Anterior cingulate cortex (tissue), 58 donors: ENCODE measurements around the gene SH3GL1.

Source experiments
- DNase-seq, 58 donors: peaks; one replicate each; lab custom pipeline; 2025; lab: John Stamatoyannopoulos, UW

The SH3GL1 gene

GRCh38 chr19:4326215-4326836, 74.0 kb downstream of the SH3GL1 start:
- no peak for DNase-seq

- no peak for DNase-seq
These were observed 76.1 kb downstream of the SH3GL1 start for GRCh38 chr19:4324228-4324627.

GRCh38 chr19:4323692-4324091, 76.7 kb downstream of the SH3GL1 start:
- DNase-seq: no peak

GRCh38 chr19:4322942-4323665, 77.2 kb downstream of the SH3GL1 start:
- DNase-seq: no peak

DNA sequence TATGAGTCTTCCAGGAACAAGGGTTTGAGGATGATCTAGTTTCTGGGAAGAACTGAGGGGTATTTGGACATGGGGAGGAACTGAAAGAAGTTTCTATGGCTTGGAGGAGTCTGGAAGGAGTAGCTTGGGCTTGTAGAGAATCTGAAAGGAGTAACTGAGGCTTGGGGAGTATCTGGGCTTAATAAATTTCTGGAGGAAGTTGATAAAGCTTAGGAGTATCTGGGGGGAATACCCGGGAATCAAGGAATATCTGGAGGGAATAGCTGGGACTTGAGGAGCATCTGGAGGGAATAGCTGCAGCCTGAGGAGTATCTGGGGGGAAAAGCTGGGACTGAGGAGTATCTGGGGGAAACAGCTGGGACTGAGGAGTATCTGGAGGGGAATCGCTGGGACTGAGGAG, 79.9 kb downstream of the SH3GL1 start:
- no peak for DNase-seq

GRCh38 chr19:4319067-4319718, 81.2 kb downstream of the SH3GL1 start:
- no peak for DNase-seq

DNA sequence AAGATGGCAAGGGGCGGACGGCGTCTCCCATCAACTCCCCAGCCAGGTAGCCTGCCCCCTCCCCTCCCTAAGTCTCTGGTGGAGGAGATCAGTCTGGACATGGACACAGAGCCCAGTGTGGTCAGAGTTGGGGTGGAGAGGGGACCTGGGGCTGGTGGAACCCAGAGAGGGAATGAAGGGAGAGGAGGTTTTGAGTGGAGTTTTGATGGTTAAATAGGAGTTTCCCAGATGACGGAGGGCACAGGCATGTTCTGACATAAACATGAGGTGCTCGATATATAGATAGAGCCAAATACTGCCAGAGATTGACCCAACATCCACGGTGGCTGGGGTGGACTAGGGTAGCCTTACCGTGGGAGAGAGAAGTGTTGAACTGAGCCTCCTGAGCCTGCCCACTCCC, 81.9 kb downstream of the SH3GL1 start:
- no peak for DNase-seq

GRCh38 chr19:4316956-4317355, 83.4 kb downstream of the SH3GL1 start:
- no peak for DNase-seq

DNA sequence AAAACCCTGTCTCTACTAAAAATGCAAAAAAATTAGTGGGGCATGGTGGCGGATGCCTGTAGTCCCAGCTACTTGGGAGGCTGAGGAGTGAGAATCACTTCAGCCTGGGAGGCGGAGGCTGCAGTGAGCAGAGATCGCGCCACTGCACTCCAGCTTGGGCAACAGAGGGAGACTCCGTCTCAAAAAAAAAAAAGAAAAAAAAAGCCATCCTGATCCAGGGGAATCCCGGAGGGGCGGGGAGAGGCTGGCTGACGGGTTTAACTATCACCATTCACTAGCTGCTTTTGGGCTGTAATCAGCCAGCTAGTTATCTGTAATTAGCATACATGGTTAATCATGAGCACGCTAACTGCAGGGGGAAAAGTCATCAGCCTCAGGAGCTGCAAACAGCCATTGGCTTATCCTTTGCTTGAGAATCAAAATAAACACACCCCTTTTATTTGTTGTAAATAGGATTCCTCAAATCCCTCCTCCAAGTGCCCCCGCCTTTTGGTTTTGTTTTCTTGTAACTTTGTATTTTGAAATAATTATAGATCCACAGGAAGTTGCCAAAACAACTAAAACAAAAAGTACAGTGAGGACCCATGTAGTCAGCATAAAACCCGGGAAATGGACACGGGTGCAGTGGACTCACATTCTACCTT, 86.4 kb downstream of the SH3GL1 start:
- no peak for DNase-seq
